Activated naive CD4-positive, alpha-beta T cell treated with anti-CD3 and anti-CD28 coated beads, Interleukin-2, amount 50 U/mL, for 24 hours (primary cell): ENCODE results near the gene FBXO7.
"Not testable (repeated sequence)": the region's sequence is repeated elsewhere in the genome, so short reads cannot be mapped to it uniquely, and the experiment has no call there.

Experiments used
- H3K27ac Mint-ChIP-seq: one replicate; pipeline ENCODE4 v1.8.0; 2021; ENCODE audit warnings: mild to moderate bottlenecking, mixed read lengths
- H3K27me3 Mint-ChIP-seq: one replicate; pipeline ENCODE4 v1.8.0; 2021; ENCODE audit warnings: mixed read lengths
- H3K36me3 Mint-ChIP-seq: one replicate; pipeline ENCODE4 v1.8.0; 2021; ENCODE audit warnings: mixed read lengths
- H3K4me1 Mint-ChIP-seq: one replicate; pipeline ENCODE4 v1.8.0; 2021; ENCODE audit warnings: mixed read lengths
- H3K4me3 Mint-ChIP-seq: one replicate; pipeline ENCODE4 v1.8.0; 2021; ENCODE audit warnings: mild to moderate bottlenecking, mixed read lengths
- H3K9me3 Mint-ChIP-seq: one replicate; pipeline ENCODE4 v1.8.0; 2021; ENCODE audit warnings: mixed read lengths

FBXO7 gene

DNA sequence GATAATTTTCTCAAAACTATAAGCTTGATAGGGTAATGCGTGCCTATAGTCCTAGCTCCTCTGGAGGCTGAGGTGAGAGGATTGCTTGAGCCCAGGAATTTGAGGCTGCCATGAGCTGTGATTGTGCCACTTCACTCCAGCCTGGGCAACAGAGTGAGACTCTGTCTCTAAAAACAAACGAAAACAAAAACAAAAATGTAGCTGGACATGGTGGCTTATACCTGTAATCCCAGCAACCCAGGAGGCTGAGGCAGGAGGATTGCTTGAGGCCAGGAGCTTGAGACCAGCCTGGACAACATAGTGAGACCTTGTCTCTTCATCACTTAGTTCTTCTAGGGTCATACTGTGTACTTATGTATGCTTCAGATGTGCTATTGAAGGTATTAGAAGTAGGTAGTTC is 3.9 kb downstream of the FBXO7 start:
- not testable (repeated sequence) for H3K4me3 Mint-ChIP-seq, H3K36me3 Mint-ChIP-seq, H3K27me3 Mint-ChIP-seq, H3K27ac Mint-ChIP-seq, H3K9me3 Mint-ChIP-seq
- peaks cover 17% of the 10 kb centered on the region for H3K4me1 Mint-ChIP-seq

DNA sequence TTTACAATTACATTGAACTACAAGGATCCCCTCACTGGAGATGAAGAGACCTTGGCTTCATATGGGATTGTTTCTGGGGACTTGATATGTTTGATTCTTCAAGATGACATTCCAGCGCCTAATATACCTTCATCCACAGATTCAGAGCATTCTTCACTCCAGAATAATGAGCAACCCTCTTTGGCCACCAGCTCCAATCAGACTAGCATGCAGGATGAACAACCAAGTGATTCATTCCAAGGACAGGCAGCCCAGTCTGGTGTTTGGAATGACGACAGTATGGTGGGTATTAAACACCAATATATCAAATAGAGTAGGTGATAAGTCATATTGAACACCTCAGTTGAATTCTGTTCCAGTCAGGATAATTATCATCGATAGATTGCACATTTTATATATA is 4.4 kb downstream of the FBXO7 start:
- Mint-ChIP-seq H3K27ac (no peak overlapping the region), H3K4me3 (peak overlapping the region; percentile 6)

DNA sequence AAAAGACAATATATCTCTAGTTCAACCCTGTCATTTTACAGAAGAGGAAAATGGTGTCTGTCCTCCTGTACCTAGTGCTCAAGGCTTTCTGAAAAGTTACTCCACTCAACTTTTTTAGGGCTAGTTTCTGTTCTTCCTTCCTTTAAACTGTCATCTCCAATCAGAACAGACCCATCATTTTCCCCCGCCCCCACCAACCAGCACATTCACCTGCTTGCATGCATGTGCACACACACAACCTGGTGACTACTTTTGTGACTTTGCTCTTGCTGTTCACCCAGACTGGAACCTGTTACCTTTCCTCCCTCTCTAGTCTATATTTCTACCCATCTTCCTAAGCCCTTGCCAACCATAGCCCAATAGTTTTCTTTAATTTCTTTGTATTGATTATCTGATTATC is 5.6 kb downstream of the FBXO7 start:
- Mint-ChIP-seq H3K9me3 (no peaks in the 10 kb centered on the region), H3K4me1 (peaks cover 12% of the 10 kb centered on the region), H3K36me3 (peaks cover 12% of the 10 kb centered on the region), H3K4me3 (peak overlapping the region; percentile 12), H3K27me3 (no peaks in the 10 kb centered on the region), H3K27ac (peak overlapping the region; percentile 56)

More for the DNA sequence above, 4.4 kb downstream of the FBXO7 start:
- H3K27me3 Mint-ChIP-seq = no peaks in the 10 kb centered on the region
- peaks cover 12% of the 10 kb centered on the region for H3K4me1 Mint-ChIP-seq
- no peaks in the 10 kb centered on the region for H3K9me3 Mint-ChIP-seq
- peaks cover 8% of the 10 kb centered on the region for H3K36me3 Mint-ChIP-seq

DNA sequence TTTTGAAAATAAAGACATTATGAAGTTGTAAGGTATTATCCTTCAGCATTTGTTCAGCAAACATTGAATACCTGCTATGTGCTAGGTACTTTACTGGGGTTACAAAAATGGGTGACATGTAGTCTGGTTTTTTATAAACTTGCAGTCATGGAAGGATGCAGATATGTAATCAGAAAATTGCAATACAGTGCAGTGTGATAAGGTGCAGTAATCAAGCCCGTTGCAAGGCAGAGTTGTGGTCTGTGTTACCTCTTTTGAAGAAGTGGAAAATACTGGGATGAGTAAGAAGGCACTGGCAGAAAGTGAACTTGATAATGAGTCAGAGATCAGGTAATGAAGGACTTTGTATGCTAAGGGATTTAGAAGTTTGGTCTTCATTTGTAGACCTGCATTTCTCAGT is 8.1 kb downstream of the FBXO7 start:
- Mint-ChIP-seq H3K27ac (no peak overlapping the region), H3K27me3 (no peaks in the 10 kb centered on the region), H3K36me3 (peaks cover 21% of the 10 kb centered on the region), H3K4me1 (peaks cover 18% of the 10 kb centered on the region), H3K9me3 (no peaks in the 10 kb centered on the region), H3K4me3 (no peak overlapping the region)

DNA sequence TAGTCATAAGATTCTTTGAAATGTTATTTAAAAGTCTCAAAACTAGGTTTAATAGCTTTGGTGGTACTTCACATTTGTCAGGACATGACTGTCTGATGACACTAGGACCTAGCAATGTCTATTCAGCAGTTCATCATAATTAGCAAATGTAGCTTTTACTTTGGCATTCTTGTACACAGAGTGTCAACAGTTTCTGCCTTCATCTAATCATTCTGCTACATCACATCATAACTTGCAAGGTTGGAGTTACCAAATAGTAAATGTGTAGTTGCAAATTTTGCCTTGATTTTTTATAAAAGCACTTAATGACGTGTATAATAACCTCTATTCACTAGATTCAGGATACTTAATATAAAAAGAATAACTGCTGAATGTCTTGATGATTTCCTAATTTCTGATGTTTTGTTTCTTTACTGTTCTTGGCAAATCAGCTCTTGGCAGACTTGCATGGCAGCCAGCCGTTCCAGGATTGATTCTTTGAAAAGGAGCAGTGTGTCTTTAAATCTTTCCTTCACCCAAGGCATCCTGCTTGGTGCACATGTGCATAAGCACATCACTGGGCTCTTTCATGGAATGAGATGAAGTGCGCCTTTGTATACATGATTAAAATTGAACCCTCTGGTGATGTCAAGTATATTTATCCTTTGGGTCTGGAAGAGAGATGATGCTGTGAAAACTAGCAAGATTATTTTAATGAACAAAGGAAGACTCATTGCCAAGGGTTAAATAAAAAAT is 12.2 kb downstream of the FBXO7 start:
- Mint-ChIP-seq H3K27me3 (no peaks in the 10 kb centered on the region), H3K36me3 (peaks cover 19% of the 10 kb centered on the region), H3K4me1 (peaks cover 18% of the 10 kb centered on the region), H3K9me3 (no peaks in the 10 kb centered on the region), H3K4me3 (no peak overlapping the region), H3K27ac (peak overlapping the region; percentile 13)

DNA sequence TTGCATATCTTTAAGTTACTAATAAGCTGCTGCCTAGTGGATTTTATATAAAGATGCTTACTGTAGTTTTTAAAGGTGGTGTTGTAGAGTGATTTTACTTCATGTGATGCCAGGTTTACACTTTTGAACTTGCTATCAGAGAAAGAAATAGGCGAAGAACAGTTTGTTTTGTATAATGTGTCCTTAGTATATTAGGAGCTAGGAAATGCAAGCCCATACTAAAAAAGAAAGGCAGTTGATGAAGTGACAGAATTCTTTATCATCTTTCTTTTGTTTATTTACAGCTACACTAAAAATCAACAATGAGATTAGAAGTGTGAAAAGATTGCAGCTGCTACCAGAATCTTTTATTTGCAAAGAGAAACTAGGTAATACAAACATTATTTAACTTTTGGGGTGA is 12.8 kb downstream of the FBXO7 start:
- Mint-ChIP-seq H3K27ac (no peak overlapping the region), H3K4me1 (peaks cover 18% of the 10 kb centered on the region), H3K27me3 (no peaks in the 10 kb centered on the region), H3K36me3 (peaks cover 22% of the 10 kb centered on the region), H3K4me3 (no peak overlapping the region), H3K9me3 (no peaks in the 10 kb centered on the region)

DNA sequence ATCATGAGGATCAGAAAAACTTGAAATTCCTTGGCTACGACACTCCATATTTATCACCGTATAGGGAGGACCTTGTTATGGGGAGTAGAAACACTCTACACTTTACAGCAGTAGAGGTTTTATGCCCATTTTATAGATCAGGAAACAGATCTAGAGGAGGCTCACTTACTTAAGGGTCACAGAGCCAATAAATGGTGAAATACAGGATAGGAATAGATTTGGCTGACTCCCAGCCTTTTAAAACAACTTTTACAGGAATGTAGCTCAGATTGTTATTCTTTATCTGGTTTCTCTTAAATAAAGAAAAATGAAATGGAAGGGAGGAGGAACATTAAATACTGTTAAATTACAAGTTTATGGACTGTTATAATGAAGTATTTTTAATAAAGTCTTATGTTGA is 14.8 kb downstream of the FBXO7 start:
- peaks cover 29% of the 10 kb centered on the region for H3K36me3 Mint-ChIP-seq
- H3K4me3 Mint-ChIP-seq = no peak overlapping the region
- H3K9me3 Mint-ChIP-seq = no peaks in the 10 kb centered on the region
- H3K27ac Mint-ChIP-seq = peak overlapping the region; percentile 9
- no peaks in the 10 kb centered on the region for H3K27me3 Mint-ChIP-seq
- peaks cover 18% of the 10 kb centered on the region for H3K4me1 Mint-ChIP-seq

DNA sequence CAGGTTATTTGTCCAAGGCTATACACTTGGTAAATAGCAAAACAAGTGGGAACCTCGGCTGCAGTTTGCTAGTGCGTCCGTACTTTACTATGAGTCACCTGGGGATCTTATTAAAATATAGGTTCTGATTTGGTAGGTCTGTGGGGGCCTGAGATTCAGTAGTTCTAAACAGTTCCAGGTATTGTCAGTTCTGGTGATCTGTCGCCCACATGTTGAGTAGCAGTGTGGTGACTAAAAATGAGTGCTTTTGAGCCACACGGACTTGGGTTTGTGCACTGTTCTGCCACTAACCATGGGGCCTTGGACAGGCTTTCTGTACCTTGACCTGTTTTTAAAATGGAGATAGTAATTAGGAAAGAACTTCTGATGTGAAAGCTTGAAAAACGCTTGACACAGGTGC is 15.7 kb downstream of the FBXO7 start:
- H3K27ac Mint-ChIP-seq = no peak overlapping the region
- peaks cover 30% of the 10 kb centered on the region for H3K36me3 Mint-ChIP-seq
- peaks cover 18% of the 10 kb centered on the region for H3K4me1 Mint-ChIP-seq
- H3K27me3 Mint-ChIP-seq = no peaks in the 10 kb centered on the region
- H3K9me3 Mint-ChIP-seq = no peaks in the 10 kb centered on the region
- H3K4me3 Mint-ChIP-seq = no peak overlapping the region

DNA sequence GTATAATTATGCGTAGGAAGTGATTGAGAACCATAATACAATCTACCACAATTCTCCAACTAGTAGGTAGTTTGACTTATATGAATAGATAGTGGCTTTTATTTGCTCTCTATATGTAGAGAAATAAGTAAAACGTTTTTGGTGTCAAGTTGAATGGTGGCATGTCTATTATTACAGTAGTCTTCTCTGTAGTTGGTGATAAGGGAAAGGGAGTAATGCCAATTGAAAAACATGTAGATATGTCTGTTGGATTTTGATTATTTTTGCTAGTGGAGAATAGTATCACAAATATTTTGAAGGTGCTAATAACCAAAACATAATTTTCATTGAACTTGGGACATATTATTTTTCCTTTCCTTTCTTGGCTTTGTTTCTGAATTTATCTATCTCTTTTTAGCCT is 17.5 kb downstream of the FBXO7 start:
- Mint-ChIP-seq H3K27me3 (no peaks in the 10 kb centered on the region), H3K27ac (peak overlapping the region; percentile 69), H3K36me3 (peaks cover 25% of the 10 kb centered on the region), H3K4me3 (no peak overlapping the region), H3K4me1 (peaks cover 4% of the 10 kb centered on the region), H3K9me3 (no peaks in the 10 kb centered on the region)

DNA sequence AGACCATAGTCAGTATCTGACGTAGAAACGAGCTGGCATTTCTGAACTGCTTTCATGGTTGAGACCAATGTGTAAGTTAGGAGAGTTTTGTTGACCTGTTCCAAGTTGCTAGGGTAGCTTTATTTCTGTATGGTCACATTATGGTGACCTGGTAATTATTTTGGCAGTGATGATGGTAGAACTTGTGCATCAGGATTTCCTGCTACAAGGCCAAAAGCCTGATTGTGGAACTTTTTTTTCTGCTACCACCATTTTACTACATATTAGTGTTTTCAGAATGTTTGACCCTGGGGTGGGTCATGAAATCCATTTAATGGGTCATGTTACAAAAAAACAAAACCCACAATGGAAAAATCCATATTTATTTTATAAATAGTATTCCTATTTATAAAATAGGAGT is 18.9 kb downstream of the FBXO7 start:
- Mint-ChIP-seq H3K36me3 (peaks cover 25% of the 10 kb centered on the region), H3K27me3 (no peaks in the 10 kb centered on the region), H3K9me3 (no peaks in the 10 kb centered on the region), H3K4me3 (no peak overlapping the region), H3K27ac (no peak overlapping the region), H3K4me1 (no peaks in the 10 kb centered on the region)

DNA sequence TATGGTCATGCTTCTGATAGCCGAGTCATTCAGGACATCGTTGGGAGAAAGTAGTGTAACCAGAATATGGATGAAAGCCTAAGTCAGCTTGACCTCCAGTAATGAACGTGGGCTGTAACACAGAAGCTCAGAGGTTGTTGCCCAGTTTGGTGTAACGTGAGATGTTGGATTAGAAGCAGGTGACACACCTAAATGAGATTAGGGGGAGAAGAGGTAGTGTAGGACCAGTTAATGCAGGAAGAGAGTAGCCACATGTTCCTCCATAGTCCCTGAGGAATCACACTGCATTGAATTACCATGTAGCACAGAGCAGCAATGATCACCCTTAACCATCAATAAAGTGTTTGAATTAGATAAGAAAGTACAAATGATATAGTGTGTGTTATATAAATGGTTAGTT is 20.4 kb downstream of the FBXO7 start:
- Mint-ChIP-seq H3K36me3 (peaks cover 27% of the 10 kb centered on the region), H3K4me3 (no peak overlapping the region), H3K9me3 (no peaks in the 10 kb centered on the region), H3K27me3 (no peaks in the 10 kb centered on the region), H3K27ac (peak overlapping the region; percentile 32), H3K4me1 (no peaks in the 10 kb centered on the region)

DNA sequence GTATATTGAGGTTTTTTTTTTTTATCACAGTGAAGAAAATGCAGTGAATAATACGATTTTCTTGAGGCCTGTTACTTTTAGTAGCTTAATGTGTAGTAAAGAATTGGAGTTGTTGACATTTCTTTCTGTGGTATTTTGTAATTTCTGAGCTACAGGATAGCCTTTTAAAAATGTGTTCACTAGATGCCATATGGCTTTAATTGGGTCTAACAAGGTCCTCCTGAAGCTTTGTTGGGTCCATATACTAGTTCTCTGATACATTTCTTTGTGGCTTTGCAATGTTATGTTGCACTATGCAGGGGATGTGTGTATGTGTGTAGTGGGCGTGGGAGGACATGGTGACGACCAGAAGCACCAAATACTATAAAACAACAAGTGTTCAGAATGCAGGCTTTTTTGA is 25.1 kb downstream of the FBXO7 start:
- Mint-ChIP-seq H3K9me3 (no peaks in the 10 kb centered on the region), H3K36me3 (peaks cover 11% of the 10 kb centered on the region), H3K27ac (no peak overlapping the region), H3K4me1 (no peaks in the 10 kb centered on the region), H3K27me3 (no peaks in the 10 kb centered on the region), H3K4me3 (no peak overlapping the region)

DNA sequence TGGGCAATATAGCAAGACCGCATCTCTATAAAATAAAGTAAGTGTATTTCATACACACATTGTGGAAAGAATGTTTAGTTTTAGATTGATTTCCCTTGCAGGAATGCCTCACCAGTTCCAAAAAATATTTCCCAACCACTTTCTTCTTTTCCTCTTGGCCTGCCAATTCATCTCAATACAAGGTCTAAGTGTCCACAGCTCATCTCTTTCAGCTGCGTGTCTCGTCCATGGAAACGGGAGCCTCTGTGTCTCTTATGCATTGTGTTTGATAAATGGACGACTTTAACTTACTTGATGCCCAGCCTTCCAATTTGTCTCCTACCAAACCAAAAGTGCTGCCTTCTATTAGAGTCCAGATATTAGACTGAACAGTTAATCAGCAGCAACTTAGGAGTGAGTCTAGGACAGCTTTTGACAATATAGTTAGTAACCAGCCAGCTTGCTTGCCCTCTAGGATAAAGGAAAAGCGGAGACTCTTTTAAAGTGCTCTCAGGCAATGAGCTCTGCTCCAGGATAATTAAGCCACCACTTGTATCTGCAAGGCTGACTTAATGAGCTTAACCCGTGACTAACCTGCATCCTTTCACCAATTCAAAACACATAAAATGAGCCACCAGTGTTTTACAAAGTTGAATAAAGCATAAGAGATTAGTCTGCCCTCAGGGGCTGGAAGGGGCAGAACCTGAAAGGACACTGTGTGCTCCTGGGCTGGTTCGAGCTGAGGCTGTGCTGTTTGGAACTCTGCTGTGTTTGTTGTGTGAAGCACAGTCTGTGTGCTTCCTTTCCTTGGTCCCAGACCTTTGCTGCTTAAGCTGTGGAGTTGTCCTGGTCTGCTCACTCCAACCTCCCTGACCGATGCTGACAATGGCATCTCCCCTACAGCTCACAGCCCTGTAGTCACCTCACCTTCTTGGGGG is 27.5 kb downstream of the FBXO7 start:
- no peak overlapping the region for H3K4me3 Mint-ChIP-seq
- H3K27me3 Mint-ChIP-seq = no peaks in the 10 kb centered on the region
- H3K36me3 Mint-ChIP-seq = peaks cover 6% of the 10 kb centered on the region
- H3K4me1 Mint-ChIP-seq = no peaks in the 10 kb centered on the region
- no peaks in the 10 kb centered on the region for H3K9me3 Mint-ChIP-seq
- H3K27ac Mint-ChIP-seq = peak overlapping the region; percentile 52

DNA sequence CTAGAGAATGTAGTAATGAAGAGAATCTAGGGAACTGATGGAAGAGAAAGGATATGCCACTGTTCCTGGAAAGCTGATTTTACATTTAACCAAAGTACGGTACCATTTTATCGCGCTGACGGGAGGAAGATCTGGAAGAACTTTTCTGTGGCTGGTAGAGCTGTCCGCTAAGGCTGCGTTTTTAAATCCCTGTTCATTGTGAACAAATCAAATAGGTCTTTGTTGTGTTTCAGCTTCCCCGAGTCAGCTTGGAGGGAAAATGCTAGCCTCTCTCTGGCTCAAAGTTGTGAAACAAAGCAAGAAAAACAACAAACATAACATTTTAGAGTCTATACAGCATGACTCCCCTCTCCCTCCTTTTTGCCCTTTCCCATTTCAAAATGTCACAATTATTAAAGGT is 34.4 kb downstream of the FBXO7 start:
- Mint-ChIP-seq H3K4me1 (no peaks in the 10 kb centered on the region), H3K27ac (no peak overlapping the region)

DNA sequence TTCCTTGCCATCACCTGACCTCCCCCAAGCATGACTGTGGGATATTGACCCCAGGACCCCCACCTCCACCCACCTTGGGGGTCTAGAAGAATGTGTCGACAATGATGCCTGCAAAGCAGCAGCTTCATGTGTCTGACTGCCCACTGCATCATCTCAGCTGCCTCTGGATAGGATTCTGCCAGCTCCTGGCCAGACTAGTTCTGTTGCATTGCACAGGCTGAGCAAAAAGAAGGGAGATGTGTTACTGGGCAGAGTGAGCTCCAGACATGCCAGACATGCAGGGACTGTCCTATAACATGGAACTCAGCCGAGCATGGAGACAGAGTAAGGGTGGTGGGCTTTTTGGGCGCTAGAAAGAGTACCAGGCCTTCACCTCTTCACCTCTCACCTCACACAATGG is 36.7 kb downstream of the FBXO7 start:
- no peaks in the 10 kb centered on the region for H3K9me3 Mint-ChIP-seq
- H3K27ac Mint-ChIP-seq = no peak overlapping the region
- H3K4me1 Mint-ChIP-seq = no peaks in the 10 kb centered on the region
- H3K36me3 Mint-ChIP-seq = peaks cover 4% of the 10 kb centered on the region
- H3K27me3 Mint-ChIP-seq = no peaks in the 10 kb centered on the region
- H3K4me3 Mint-ChIP-seq = no peak overlapping the region

More for the DNA sequence above, 34.4 kb downstream of the FBXO7 start:
- peaks cover 4% of the 10 kb centered on the region for H3K36me3 Mint-ChIP-seq
- no peak overlapping the region for H3K4me3 Mint-ChIP-seq
- no peaks in the 10 kb centered on the region for H3K27me3 Mint-ChIP-seq
- no peaks in the 10 kb centered on the region for H3K9me3 Mint-ChIP-seq

DNA sequence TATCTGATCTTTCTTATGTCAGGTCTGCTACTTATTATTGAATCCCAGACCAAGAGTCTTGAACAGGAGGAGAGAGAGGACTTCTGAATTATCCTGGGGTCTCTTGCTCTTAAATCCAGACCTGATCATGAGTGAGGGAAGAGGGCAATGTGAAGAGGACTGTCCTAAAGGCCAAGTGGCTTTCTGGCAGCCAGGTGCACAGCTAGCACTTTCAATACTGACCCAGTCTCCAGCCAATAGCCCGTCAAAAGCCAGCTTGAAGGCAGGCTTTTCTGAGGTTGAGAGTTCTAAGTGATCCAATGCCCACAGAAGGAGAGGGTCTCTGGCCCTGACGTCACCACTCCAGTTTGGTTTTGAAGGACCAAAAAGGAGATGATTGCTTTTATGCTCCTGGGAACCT is 37.2 kb downstream of the FBXO7 start:
- Mint-ChIP-seq H3K4me3 (no peak overlapping the region), H3K36me3 (peaks cover 2% of the 10 kb centered on the region), H3K9me3 (no peaks in the 10 kb centered on the region), H3K27me3 (no peaks in the 10 kb centered on the region), H3K27ac (no peak overlapping the region), H3K4me1 (no peaks in the 10 kb centered on the region)
